A673 (cell line): ENCODE results near the gene LRRC10. TPM values are rescaled to one million over a fixed set of nuclear protein-coding genes. Genes with fewer than 3 reads are reported as not detected.
"Not testable (repeated sequence)": the region's sequence is repeated elsewhere in the genome, so short reads cannot be mapped to it uniquely, and the experiment has no call there.

Experiments used
- BruUV-seq: library from RNA; stranded (reverse); fragments of 400-500 nt; replicated peaks from 2 replicates; lab custom pipeline; 2021; lab: Mats Ljungman, UMichigan
- CTCF ChIA-PET: fragments of 300-600 bp; sonication (Branson Sonifier 250); formaldehyde crosslinking; loops from one replicate; lab custom pipeline; 2022; ENCODE audit warnings: antibody characterized with exemption; lab: Charles Lee
- POLR2A ChIA-PET: fragments of 300-600 bp; sonication (Branson Sonifier 250); formaldehyde crosslinking; loops from one replicate; lab custom pipeline; 2022; ENCODE audit warnings: antibody characterized with exemption; ENCODE audit not compliant: low non-redundant PET; lab: Charles Lee
- DNase-seq: peaks from one replicate; pipeline ENCODE4 v3.0.0-alpha.2; 2015; ENCODE audit warnings: low spot score
- H3K27ac ChIP-seq: fragments of 200-600 bp; sonication (generic); 2 replicates; pipeline ENCODE4 v1.5.1; 2016; ENCODE audit warnings: mixed run types, low read depth, mild to moderate bottlenecking, mixed read lengths, antibody characterized with exemption, low read length; ENCODE audit not compliant: poor library complexity, severe bottlenecking
- H3K27me3 ChIP-seq: fragments of 200-600 bp; sonication (generic); replicated peaks from 2 replicates; pipeline ENCODE4 v1.6.1; 2017; ENCODE audit warnings: mixed run types, low read depth, mild to moderate bottlenecking, mixed read lengths, antibody characterized with exemption, low read length; ENCODE audit not compliant: insufficient read depth, poor library complexity
- H3K36me3 ChIP-seq: fragments of 200-600 bp; sonication (generic); 2 replicates; pipeline ENCODE4 v1.6.1; 2016; ENCODE audit warnings: mixed run types, mild to moderate bottlenecking, mixed read lengths, antibody characterized with exemption, low read length; ENCODE audit not compliant: insufficient read depth, poor library complexity, severe bottlenecking
- H3K4me1 ChIP-seq: fragments of 200-600 bp; sonication (generic); 2 replicates; pipeline ENCODE4 v1.6.1; 2017; ENCODE audit warnings: mixed run types, mild to moderate bottlenecking, mixed read lengths, antibody characterized with exemption, low read length; ENCODE audit not compliant: insufficient read depth, poor library complexity, severe bottlenecking
- H3K4me3 ChIP-seq: fragments of 200-600 bp; sonication (generic); 2 replicates; pipeline ENCODE4 v1.5.1; 2016; ENCODE audit warnings: low read depth, mixed run types, mild to moderate bottlenecking, mixed read lengths, low read length; ENCODE audit not compliant: poor library complexity, severe bottlenecking
- H3K9me3 ChIP-seq: fragments of 200-600 bp; sonication (generic); 2 replicates; pipeline ENCODE4 v1.6.1; 2016; ENCODE audit warnings: mixed run types, low read depth, mild to moderate bottlenecking, mixed read lengths, antibody characterized with exemption, low read length; ENCODE audit not compliant: poor library complexity, severe bottlenecking
- EZH2 ChIP-seq: fragments of 200-600 bp; sonication (generic); IDR thresholded peaks from 2 replicates; pipeline ENCODE4 v1.6.1; 2017; ENCODE audit warnings: borderline replicate concordance, low read depth, mild to moderate bottlenecking, mixed read lengths, antibody characterized with exemption, low read length; ENCODE audit not compliant: poor library complexity, severe bottlenecking
- intact Hi-C: fragments of 100-400 bp; cut with micrococcal nuclease; formaldehyde crosslinking; loops from one replicate; pipeline ENCODE4 v1.10.0; 2022; ENCODE audit not compliant: unreplicated experiment
- total RNA-seq: library from RNA; stranded (reverse); gene quantifications from 2 replicates; pipeline ENCODE4 v1.2.3, GENCODE V29; 2021
- TF ChIP-seq, protein P1 (sequence below): fragments of 300-800, 200-600 bp; sonication (generic); conservative IDR thresholded peaks from 2 replicates; pipeline ENCODE4 v1.5.1; 2017; ENCODE audit warnings: low read depth, mild to moderate bottlenecking, antibody characterized with exemption, low read length, moderate library complexity, mixed read lengths

LRRC10 gene
- total RNA-seq, 1 experiment from 2014 or later: not detected

- H3K27ac ChIP-seq: no peak overlapping the region
- no peaks in the 10 kb centered on the region for H3K4me1 ChIP-seq
- no peaks in the 10 kb centered on the region for H3K9me3 ChIP-seq
- ChIA-PET CTCF (no interaction called here), POLR2A (no interaction called here)
- BruUV-seq: no TSS peak
- H3K36me3 ChIP-seq: no peaks in the 10 kb centered on the region
- intact Hi-C loops: no loop called here
- H3K4me3 ChIP-seq: no peak overlapping the region
- TF ChIP-seq, protein P1, sequence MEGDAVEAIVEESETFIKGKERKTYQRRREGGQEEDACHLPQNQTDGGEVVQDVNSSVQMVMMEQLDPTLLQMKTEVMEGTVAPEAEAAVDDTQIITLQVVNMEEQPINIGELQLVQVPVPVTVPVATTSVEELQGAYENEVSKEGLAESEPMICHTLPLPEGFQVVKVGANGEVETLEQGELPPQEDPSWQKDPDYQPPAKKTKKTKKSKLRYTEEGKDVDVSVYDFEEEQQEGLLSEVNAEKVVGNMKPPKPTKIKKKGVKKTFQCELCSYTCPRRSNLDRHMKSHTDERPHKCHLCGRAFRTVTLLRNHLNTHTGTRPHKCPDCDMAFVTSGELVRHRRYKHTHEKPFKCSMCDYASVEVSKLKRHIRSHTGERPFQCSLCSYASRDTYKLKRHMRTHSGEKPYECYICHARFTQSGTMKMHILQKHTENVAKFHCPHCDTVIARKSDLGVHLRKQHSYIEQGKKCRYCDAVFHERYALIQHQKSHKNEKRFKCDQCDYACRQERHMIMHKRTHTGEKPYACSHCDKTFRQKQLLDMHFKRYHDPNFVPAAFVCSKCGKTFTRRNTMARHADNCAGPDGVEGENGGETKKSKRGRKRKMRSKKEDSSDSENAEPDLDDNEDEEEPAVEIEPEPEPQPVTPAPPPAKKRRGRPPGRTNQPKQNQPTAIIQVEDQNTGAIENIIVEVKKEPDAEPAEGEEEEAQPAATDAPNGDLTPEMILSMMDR: no peak
- no peak for TF ChIP-seq EZH2
- no peak for DNase-seq
- no peaks in the 10 kb centered on the region for H3K27me3 ChIP-seq
Measured at GRCh38 chr12:69613351-69613750, 2.6 kb upstream of the LRRC10 start.

DNA sequence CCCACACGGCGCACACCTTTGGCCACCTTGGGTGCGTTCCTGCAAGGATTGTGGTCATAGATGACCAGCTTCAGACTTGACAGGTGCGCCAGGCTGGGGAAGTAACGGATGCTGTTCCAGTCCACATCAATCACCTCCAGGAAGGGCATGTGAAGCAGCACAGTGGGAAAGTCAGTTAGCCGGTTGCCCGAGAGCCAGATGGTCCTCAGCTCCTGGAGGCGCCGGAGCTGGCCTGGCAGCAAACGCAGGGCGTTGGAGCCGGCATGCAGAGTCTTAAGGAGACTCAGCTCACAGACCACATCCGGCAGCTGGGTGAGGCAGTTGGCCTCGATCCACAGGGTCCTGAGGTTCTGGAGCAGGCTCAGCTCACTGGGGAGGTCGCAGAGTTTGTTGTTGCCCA lies 581 bp downstream of the LRRC10 start:
- CTCF ChIA-PET: no interaction called here
- POLR2A ChIA-PET: interaction anchor here (0.7 kb wide), 1 partner anchor 379 kb away, joined by 3 read pairs; no protein-coding TSS in a partner anchor
- Histone ChIP-seq H3K4me3 (no peak overlapping the region), H3K36me3 (no peaks in the 10 kb centered on the region), H3K9me3 (no peaks in the 10 kb centered on the region), H3K27ac (no peak overlapping the region), H3K27me3 (no peaks in the 10 kb centered on the region), H3K4me1 (no peaks in the 10 kb centered on the region)
- TF ChIP-seq EZH2: no peak
- TF ChIP-seq, protein P1: no peak
- no peak for DNase-seq
- BruUV-seq: no TSS peak
- intact Hi-C loops: no loop called here

- H3K27me3 ChIP-seq: no peaks in the 10 kb centered on the region
- H3K4me3 ChIP-seq: no peak overlapping the region
- POLR2A ChIA-PET: interaction anchor here (0.7 kb wide), 1 partner anchor 26 kb away, joined by 12 read pairs; no protein-coding TSS in a partner anchor
- peaks cover 5% of the 10 kb centered on the region for H3K36me3 ChIP-seq
- H3K4me1 ChIP-seq: no peaks in the 10 kb centered on the region
- CTCF ChIA-PET: no interaction called here
- DNase-seq: no peak
- intact Hi-C loops: no loop called here
- H3K9me3 ChIP-seq: no peaks in the 10 kb centered on the region
- no peak overlapping the region for H3K27ac ChIP-seq
- TF ChIP-seq, protein P1: no peak
- TF ChIP-seq EZH2: no peak
- BruUV-seq: no TSS peak
Measured at GRCh38 chr12:69608114-69608513, 2.6 kb downstream of the LRRC10 start.

DNA sequence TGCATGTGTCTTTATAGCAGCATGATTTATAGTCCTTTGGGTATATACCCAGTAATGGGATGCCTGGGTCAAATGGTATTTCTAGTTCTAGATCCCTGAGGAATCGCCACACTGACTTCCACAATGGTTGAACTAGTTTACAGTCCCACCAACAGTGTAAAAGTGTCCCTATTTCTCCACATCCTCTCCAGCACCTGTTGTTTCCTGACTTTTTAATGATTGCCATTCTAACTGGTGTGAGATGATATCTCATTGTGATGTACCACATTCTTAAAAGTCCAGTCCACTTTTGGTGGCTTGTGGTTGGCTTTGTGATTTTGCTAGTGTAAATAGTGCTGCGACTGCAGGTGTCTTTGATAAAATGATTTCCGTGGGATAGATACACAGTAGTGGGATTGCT lies 6.4 kb downstream of the LRRC10 start:
- POLR2A ChIA-PET, DNase-seq, H3K27ac ChIP-seq, H3K9me3 ChIP-seq, H3K27me3 ChIP-seq, CTCF ChIA-PET, H3K4me3 ChIP-seq, intact Hi-C loops, BruUV-seq, H3K4me1 ChIP-seq: not testable (repeated sequence)
- H3K36me3 ChIP-seq: peaks cover 42% of the 10 kb centered on the region

- DNase-seq, H3K27ac ChIP-seq, CTCF ChIA-PET, H3K27me3 ChIP-seq, intact Hi-C loops, H3K9me3 ChIP-seq, BruUV-seq, H3K4me1 ChIP-seq, POLR2A ChIA-PET, H3K4me3 ChIP-seq: not testable (repeated sequence)
- H3K36me3 ChIP-seq: peaks cover 50% of the 10 kb centered on the region
Measured at GRCh38 chr12:69603556-69603955, 7.2 kb downstream of the LRRC10 start.
